GM23338 (cell line): ENCODE results near the gene CCND1. TPM values are rescaled to one million over a fixed set of nuclear protein-coding genes. Genes with fewer than 3 reads are reported as not detected.

ENCODE experiments used
- ATAC-seq: fragments of 200-7000 bp; cut with Tn5 transposase; 3 replicates; pipeline ENCODE4 v1.9.1; 2020
- DNase-seq: peaks from one replicate; pipeline ENCODE4 v3.0.0-alpha.2; 2015; ENCODE audit warnings: low spot score
- H2AFZ ChIP-seq: fragments of 200-600 bp; sonication (generic); 2 replicates; pipeline ENCODE4 v1.8.0; 2016; ENCODE audit warnings: antibody characterized with exemption, mild to moderate bottlenecking, moderate library complexity
- H3F3A ChIP-seq: fragments of 200-600 bp; sonication (generic); replicated peaks from 2 replicates; pipeline ENCODE4 v1.8.0; 2017; ENCODE audit warnings: antibody characterized with exemption, mixed run types, low read depth
- H3K27ac ChIP-seq: fragments of 200-600 bp; sonication (generic); 2 replicates; pipeline ENCODE4 v1.6.1; 2016; ENCODE audit warnings: low read depth
- H3K27me3 ChIP-seq: fragments of 200-600 bp; sonication (generic); 2 replicates; pipeline ENCODE4 v1.8.0; 2016; ENCODE audit warnings: mild to moderate bottlenecking, mixed run types, moderate library complexity; ENCODE audit not compliant: insufficient read depth
- H3K36me3 ChIP-seq: fragments of 200-600 bp; sonication (generic); 2 replicates; pipeline ENCODE4 v1.8.0; 2016; ENCODE audit warnings: mild to moderate bottlenecking; ENCODE audit not compliant: insufficient read depth
- H3K4me1 ChIP-seq: fragments of 200-600 bp; sonication (generic); 2 replicates; pipeline ENCODE4 v1.8.0; 2016; ENCODE audit warnings: mild to moderate bottlenecking, moderate library complexity; ENCODE audit not compliant: insufficient read depth
- H3K4me2 ChIP-seq: fragments of 200-600 bp; sonication (generic); 2 replicates; pipeline ENCODE4 v1.7.1; 2017; ENCODE audit warnings: mixed run types
- H3K4me3 ChIP-seq: fragments of 200-600 bp; sonication (generic); 2 replicates; pipeline ENCODE4 v1.6.1; 2016; ENCODE audit warnings: mixed run types
- H3K79me2 ChIP-seq: fragments of 200-600 bp; sonication (generic); replicated peaks from 2 replicates; pipeline ENCODE4 v1.8.0; 2017; ENCODE audit warnings: mild to moderate bottlenecking; ENCODE audit not compliant: insufficient read depth
- H3K9me2 ChIP-seq: fragments of 200-600 bp; sonication (generic); 2 replicates; pipeline ENCODE4 v1.8.0; 2017; ENCODE audit not compliant: insufficient read depth
- H4K20me1 ChIP-seq: fragments of 200-600 bp; sonication (generic); replicated peaks from 2 replicates; pipeline ENCODE4 v1.8.0; 2017; ENCODE audit warnings: mild to moderate bottlenecking; ENCODE audit not compliant: insufficient read depth
- H3K27ac Mint-ChIP-seq: 2 replicates; pipeline ENCODE4 v1.8.0; 2020; ENCODE audit warnings: inconsistent platforms, mild to moderate bottlenecking, moderate library complexity, mixed read lengths
- H3K27me3 Mint-ChIP-seq: 3 replicates; pipeline ENCODE4 v1.8.0; 2022; ENCODE audit warnings: low read depth, mild to moderate bottlenecking, moderate library complexity, mixed read lengths, inconsistent platforms; ENCODE audit not compliant: insufficient read depth, poor library complexity
- H3K36me3 Mint-ChIP-seq: 3 replicates; pipeline ENCODE4 v1.8.0; 2021; ENCODE audit warnings: low read depth, mild to moderate bottlenecking, inconsistent platforms, moderate library complexity, mixed read lengths
- H3K4me1 Mint-ChIP-seq: 3 replicates; pipeline ENCODE4 v1.8.0; 2020; ENCODE audit warnings: mild to moderate bottlenecking, inconsistent platforms, mixed read lengths
- H3K4me3 Mint-ChIP-seq: 3 replicates; pipeline ENCODE4 v1.8.0; 2021; ENCODE audit warnings: moderate library complexity, mild to moderate bottlenecking, inconsistent platforms, mixed read lengths
- H3K9me3 Mint-ChIP-seq: 3 replicates; pipeline ENCODE4 v1.8.0; 2020; ENCODE audit warnings: moderate library complexity, mild to moderate bottlenecking, inconsistent platforms, mixed read lengths
- EZH2 ChIP-seq: fragments of 200-600 bp; sonication (generic); IDR thresholded peaks from one replicate; pipeline ENCODE4 v1.8.0; 2017; ENCODE audit warnings: antibody characterized with exemption, mild to moderate bottlenecking, low read depth; ENCODE audit not compliant: unreplicated experiment
- JUNB ChIP-seq: IDR thresholded peaks from one replicate; pipeline ENCODE4 v1.6.1; 2016; ENCODE audit warnings: antibody characterized with exemption; ENCODE audit not compliant: unreplicated experiment
- NANOG ChIP-seq: IDR thresholded peaks from 2 replicates; pipeline ENCODE4 v1.6.1; 2016; ENCODE audit warnings: antibody characterized with exemption, borderline replicate concordance
- POLR2AphosphoS5 ChIP-seq: IDR thresholded peaks from 2 replicates; pipeline ENCODE4 v1.6.1; 2016; ENCODE audit warnings: antibody characterized with exemption, low read depth
- STAT1 ChIP-seq: IDR thresholded peaks from one replicate; pipeline ENCODE4 v1.6.1; 2016; ENCODE audit warnings: antibody characterized with exemption; ENCODE audit not compliant: unreplicated experiment
- ZNF114 ChIP-seq: fragments of 250-450 bp; sonication (Bioruptor Pico); IDR thresholded peaks from 2 replicates; pipeline ENCODE4 v1.5.0; 2020; ENCODE audit warnings: mild to moderate bottlenecking, moderate library complexity
- polyA plus RNA-seq: library from polyadenylated mRNA; unstranded; fragments of >200 nt; fragmentation: Nextera tagmentation; extraction: Ambion mirVana; gene quantifications from 2 replicates; pipeline ENCODE4 v1.2.1, GENCODE V29; 2016
- total RNA-seq: library from RNA; depleted of rRNA; stranded (reverse); fragments of >200 nt; shearing (Covaris generic); gene quantifications from 2 replicates; pipeline ENCODE4 v1.2.3, GENCODE V29; 2014
- TF ChIP-seq, protein P1 (sequence below): IDR thresholded peaks from 2 replicates; pipeline ENCODE4 v1.6.1; 2016; ENCODE audit warnings: antibody characterized with exemption
- TF ChIP-seq, protein P2 (sequence below): IDR thresholded peaks from one replicate; pipeline ENCODE4 v1.6.1; 2018; ENCODE audit warnings: antibody characterized with exemption; ENCODE audit not compliant: unreplicated experiment

CCND1 gene
- total and polyA plus RNA-seq, 2 experiments from 2014 or later: 109 to 183 TPM

DNA sequence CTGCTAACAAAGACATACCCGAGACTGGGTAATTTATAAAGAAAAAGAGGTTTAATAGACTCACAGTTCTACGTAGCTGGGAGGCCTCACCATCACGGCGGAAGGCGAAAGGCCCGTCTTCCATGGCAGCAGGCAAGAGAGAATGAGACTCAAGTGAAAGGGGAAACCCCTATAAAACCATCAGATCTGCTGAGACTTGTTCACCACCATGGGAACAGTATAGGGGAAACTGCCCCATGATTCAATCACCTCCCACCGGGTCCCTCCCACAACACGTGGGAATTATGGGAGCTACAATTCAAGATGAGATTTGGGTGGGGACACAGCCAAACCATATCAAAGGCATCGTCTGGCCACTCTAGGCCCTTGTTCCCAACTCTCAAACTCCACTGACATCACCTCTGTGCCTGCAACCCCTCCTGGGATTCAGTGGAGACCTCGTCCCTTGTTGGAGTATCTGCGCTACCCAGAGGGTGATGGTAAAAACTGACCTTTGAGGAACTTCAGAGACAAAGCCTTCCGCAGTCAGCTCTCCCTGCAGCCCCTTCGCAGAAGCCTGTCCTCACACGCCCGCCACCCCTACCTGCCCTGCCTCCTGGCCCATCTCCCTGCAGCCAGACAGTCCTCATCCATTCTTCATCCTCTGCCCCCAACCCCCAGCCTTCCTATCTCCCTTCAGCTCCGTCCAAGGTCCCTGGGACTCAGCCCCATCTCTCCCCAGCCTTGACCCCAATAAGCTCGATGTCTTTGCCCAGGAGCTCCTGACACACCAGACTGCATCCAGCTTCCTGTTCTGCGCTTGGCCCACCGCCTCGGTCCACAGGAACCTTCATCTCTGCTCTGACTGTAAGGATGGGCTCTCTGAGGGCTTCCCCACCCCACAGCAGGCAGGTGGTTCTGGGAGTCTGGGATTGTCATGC, 15.8 kb downstream of the CCND1 start:
- H3K27ac ChIP-seq: no peak overlapping the region
- Mint-ChIP-seq H3K4me3 (no peak overlapping the region; the same call in 2 of the 3 replicates), H3K9me3 (no peaks in the 10 kb centered on the region; the same call in 2 of the 3 replicates), H3K27ac (peak overlapping the region; percentile 37), H3K4me1 (peaks cover 33% of the 10 kb centered on the region), H3K36me3 (peaks cover 25% of the 10 kb centered on the region), H3K27me3 (peaks cover 19% of the 10 kb centered on the region)
- ATAC-seq: no peak
- H3K4me2 ChIP-seq: no peak overlapping the region
- peaks cover 11% of the 10 kb centered on the region for H3K36me3 ChIP-seq
- H3K79me2 ChIP-seq: no peaks in the 10 kb centered on the region
- H2AFZ ChIP-seq: no peak overlapping the region
- H3K4me3 ChIP-seq: no peak overlapping the region
- no peaks in the 10 kb centered on the region for H3K9me2 ChIP-seq
- peaks cover 18% of the 10 kb centered on the region for H3K4me1 ChIP-seq
- H4K20me1 ChIP-seq: no peaks in the 10 kb centered on the region
- 0 out of 2 replicates have a peak, but pooled peaks cover 10% of the 10 kb centered on the region for H3F3A ChIP-seq
- no peaks in the 10 kb centered on the region for H3K27me3 ChIP-seq
- DNase-seq: no peak
- TF ChIP-seq STAT1 (no peak), NANOG (no peak), JUNB (no peak), POLR2AphosphoS5 (no peak), ZNF114 (CRISPR knock-in tag) (no peak)
- TF ChIP-seq, protein P1, sequence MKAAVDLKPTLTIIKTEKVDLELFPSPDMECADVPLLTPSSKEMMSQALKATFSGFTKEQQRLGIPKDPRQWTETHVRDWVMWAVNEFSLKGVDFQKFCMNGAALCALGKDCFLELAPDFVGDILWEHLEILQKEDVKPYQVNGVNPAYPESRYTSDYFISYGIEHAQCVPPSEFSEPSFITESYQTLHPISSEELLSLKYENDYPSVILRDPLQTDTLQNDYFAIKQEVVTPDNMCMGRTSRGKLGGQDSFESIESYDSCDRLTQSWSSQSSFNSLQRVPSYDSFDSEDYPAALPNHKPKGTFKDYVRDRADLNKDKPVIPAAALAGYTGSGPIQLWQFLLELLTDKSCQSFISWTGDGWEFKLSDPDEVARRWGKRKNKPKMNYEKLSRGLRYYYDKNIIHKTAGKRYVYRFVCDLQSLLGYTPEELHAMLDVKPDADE: no peak

DNA sequence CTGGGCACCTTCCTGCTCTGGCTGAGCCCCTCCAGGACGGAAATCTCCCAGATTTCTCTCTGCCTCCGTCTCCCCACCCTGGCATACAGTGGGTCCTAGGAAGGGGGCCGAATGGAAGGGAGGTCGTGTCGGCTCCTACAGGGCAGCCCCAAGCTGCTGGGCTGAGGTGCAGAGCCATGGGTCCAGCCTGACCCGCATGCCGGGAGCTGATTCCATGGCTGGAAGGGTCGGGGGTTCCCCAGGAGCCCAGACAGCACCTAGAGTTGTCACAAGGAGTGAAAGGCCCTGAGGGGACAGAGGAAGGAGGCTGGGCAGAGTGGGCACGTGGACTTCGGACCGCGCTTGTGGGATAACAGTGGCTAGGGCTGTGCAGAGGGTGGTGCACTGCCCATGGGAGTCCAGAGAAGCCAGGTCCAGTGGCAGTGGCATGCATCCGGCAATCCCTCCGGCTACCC, 16.5 kb downstream of the CCND1 start:
- no peak overlapping the region for H3K4me3 Mint-ChIP-seq
- H3K4me3 ChIP-seq: no peak overlapping the region
- H3K79me2 ChIP-seq: no peaks in the 10 kb centered on the region
- peaks cover 37% of the 10 kb centered on the region for H3K4me1 Mint-ChIP-seq
- no peak overlapping the region for H2AFZ ChIP-seq
- H3K27me3 Mint-ChIP-seq: peaks cover 23% of the 10 kb centered on the region
- H3K27ac Mint-ChIP-seq: peak overlapping the region; percentile 72; the same call in 1 of the 2 replicates
- ATAC-seq: no peak; the same call in 2 of the 3 replicates
- H3K36me3 ChIP-seq: peaks cover 5% of the 10 kb centered on the region
- H3K9me2 ChIP-seq: no peaks in the 10 kb centered on the region
- no peaks in the 10 kb centered on the region for H4K20me1 ChIP-seq
- H3K4me2 ChIP-seq: no peak overlapping the region
- H3K27me3 ChIP-seq: no peaks in the 10 kb centered on the region
- H3K36me3 Mint-ChIP-seq: peaks cover 18% of the 10 kb centered on the region
- H3K9me3 Mint-ChIP-seq: no peaks in the 10 kb centered on the region
- H3K4me1 ChIP-seq: peaks cover 18% of the 10 kb centered on the region
- H3F3A ChIP-seq: 0 out of 2 replicates have a peak, but pooled peaks cover 9% of the 10 kb centered on the region
- H3K27ac ChIP-seq: no peak overlapping the region; the same call in 1 of the 2 replicates
- no peak for DNase-seq
- TF ChIP-seq EZH2 (no peak), POLR2AphosphoS5 (no peak), JUNB (no peak), ZNF114 (CRISPR knock-in tag) (no peak)
- TF ChIP-seq, protein P2, sequence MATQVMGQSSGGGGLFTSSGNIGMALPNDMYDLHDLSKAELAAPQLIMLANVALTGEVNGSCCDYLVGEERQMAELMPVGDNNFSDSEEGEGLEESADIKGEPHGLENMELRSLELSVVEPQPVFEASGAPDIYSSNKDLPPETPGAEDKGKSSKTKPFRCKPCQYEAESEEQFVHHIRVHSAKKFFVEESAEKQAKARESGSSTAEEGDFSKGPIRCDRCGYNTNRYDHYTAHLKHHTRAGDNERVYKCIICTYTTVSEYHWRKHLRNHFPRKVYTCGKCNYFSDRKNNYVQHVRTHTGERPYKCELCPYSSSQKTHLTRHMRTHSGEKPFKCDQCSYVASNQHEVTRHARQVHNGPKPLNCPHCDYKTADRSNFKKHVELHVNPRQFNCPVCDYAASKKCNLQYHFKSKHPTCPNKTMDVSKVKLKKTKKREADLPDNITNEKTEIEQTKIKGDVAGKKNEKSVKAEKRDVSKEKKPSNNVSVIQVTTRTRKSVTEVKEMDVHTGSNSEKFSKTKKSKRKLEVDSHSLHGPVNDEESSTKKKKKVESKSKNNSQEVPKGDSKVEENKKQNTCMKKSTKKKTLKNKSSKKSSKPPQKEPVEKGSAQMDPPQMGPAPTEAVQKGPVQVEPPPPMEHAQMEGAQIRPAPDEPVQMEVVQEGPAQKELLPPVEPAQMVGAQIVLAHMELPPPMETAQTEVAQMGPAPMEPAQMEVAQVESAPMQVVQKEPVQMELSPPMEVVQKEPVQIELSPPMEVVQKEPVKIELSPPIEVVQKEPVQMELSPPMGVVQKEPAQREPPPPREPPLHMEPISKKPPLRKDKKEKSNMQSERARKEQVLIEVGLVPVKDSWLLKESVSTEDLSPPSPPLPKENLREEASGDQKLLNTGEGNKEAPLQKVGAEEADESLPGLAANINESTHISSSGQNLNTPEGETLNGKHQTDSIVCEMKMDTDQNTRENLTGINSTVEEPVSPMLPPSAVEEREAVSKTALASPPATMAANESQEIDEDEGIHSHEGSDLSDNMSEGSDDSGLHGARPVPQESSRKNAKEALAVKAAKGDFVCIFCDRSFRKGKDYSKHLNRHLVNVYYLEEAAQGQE: no peak
- TF ChIP-seq, protein P1: no peak
